Activated CD8-positive, alpha-beta memory T cell treated with anti-CD3 and anti-CD28 coated beads for 1 hour (primary cell): ENCODE data around the gene C10orf105.

Experiments used
- DNase-seq, 2 donors: peaks; one replicate each; pipeline ENCODE4 v3.0.0-alpha.2; 2020; ENCODE audit warnings: low read depth in 1 of 2; ENCODE audit errors: extremely low read depth in 1 of 2

Gene C10orf105

GRCh38 chr10:71701496-71702132 is 18.0 kb downstream of the C10orf105 start:
- DNase-seq: no peak

- DNase-seq: no peak
Observed at GRCh38 chr10:71700731-71701368, 18.7 kb downstream of the C10orf105 start.

GRCh38 chr10:71698737-71699136 is 20.8 kb downstream of the C10orf105 start:
- no peak for DNase-seq

GRCh38 chr10:71697938-71698709 is 21.5 kb downstream of the C10orf105 start:
- DNase-seq: peak in 1 of 2 donors; percentile 10

GRCh38 chr10:71696628-71697326 is 22.8 kb downstream of the C10orf105 start:
- DNase-seq: peak; percentile 30 to 53

GRCh38 chr10:71695502-71696476 is 23.8 kb downstream of the C10orf105 start:
- DNase-seq: no peak

- peak in 1 of 2 donors; percentile 17 for DNase-seq
Observed at GRCh38 chr10:71694567-71694968, 25.0 kb downstream of the C10orf105 start.

GRCh38 chr10:71694039-71694501 is 25.5 kb downstream of the C10orf105 start:
- DNase-seq: no peak

- DNase-seq: no peak
Observed at GRCh38 chr10:71693377-71693776, 26.2 kb downstream of the C10orf105 start.

- DNase-seq: no peak
Observed at GRCh38 chr10:71692598-71693306, 26.8 kb downstream of the C10orf105 start.

- DNase-seq: no peak
Observed at GRCh38 chr10:71691405-71691804, 28.2 kb downstream of the C10orf105 start.

GRCh38 chr10:71690094-71690720 is 29.4 kb downstream of the C10orf105 start:
- DNase-seq: no peak

- no peak for DNase-seq
Observed at GRCh38 chr10:71688256-71688655, 31.3 kb downstream of the C10orf105 start.

GRCh38 chr10:71687480-71687879 is 32.1 kb downstream of the C10orf105 start:
- no peak for DNase-seq

GRCh38 chr10:71687077-71687476 is 32.5 kb downstream of the C10orf105 start:
- no peak for DNase-seq

- DNase-seq: no peak
Observed at GRCh38 chr10:71685554-71686232, 33.9 kb downstream of the C10orf105 start.

GRCh38 chr10:71684356-71685173 is 35.0 kb downstream of the C10orf105 start:
- DNase-seq: no peak
